ENCODE results near the gene REXO5.
"Not testable (repeated sequence)": the region's sequence is repeated elsewhere in the genome, so short reads cannot be mapped to it uniquely, and the experiment has no call there.

Gene REXO5

DNA sequence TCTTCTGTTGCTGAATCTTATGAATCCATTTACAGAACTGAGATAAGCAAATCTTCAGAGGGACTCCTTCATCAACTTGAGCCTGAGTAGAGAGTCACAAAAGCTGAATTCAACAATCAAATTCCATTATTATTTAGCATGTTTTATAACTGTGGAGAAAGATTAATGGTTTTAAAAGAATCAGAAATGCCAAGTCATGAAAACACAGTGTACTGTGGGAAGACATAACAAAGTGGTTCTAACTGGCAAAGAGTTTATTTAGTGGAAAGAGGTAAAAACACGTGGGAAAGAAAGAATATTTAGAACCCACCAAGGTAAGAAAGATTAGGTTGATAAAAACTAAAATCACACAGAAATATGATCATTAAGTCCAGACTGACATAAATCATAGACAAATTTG, 5.0 kb upstream of the REXO5 start:
- Histone ChIP-seq H3K36me3 (ENCODE audit: insufficient read depth, insufficient read length, low read length) (peaks cover 52% of the 10 kb centered on the region), H3K4me3 (ENCODE audit: insufficient read length, low read depth) (no peak overlapping the region), H3K9me3 (ENCODE audit: insufficient read depth, low read length) (no peaks in the 10 kb centered on the region), H3K27me3 (ENCODE audit: insufficient read depth, insufficient read length) (no peaks in the 10 kb centered on the region), H3K9ac (ENCODE audit: insufficient read length, low read depth) (no peak overlapping the region), H3K4me1 (ENCODE audit: insufficient read depth, insufficient read length) (no peaks in the 10 kb centered on the region)
- no peak for DNase-seq (ENCODE audit: low read depth, low spot score)
- TF ChIP-seq ZNF274 (IDR thresholded peaks at IDR 0.05; ENCODE audit: low read depth, low read length) = no peak
- no peak for TF ChIP-seq YY1 (IDR thresholded peaks at IDR 0.05; ENCODE audit: insufficient read depth, insufficient read length)
- TF ChIP-seq SUZ12 (IDR thresholded peaks at IDR 0.05; ENCODE audit: extremely low read depth, insufficient read depth, insufficient read length) = no peak

DNA sequence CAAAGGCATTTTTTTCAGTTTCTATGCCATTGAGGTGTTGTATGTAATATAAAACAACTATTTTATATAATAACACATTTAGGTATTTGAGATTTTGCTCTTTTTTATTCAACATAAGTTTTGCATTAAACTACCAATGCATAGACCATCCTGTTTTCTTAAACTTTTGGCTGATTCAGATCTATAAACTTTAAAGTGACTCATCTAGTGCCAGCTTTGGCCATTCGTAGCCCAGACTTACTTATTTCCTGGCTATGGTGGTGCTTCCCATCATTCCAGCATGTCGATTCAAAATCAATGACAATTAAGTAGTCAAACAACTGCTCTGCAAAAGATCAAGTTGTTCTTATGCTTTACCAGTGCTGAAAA, 3.2 kb upstream of the REXO5 start:
- no peak for DNase-seq (ENCODE audit: low read depth, low spot score)

DNA sequence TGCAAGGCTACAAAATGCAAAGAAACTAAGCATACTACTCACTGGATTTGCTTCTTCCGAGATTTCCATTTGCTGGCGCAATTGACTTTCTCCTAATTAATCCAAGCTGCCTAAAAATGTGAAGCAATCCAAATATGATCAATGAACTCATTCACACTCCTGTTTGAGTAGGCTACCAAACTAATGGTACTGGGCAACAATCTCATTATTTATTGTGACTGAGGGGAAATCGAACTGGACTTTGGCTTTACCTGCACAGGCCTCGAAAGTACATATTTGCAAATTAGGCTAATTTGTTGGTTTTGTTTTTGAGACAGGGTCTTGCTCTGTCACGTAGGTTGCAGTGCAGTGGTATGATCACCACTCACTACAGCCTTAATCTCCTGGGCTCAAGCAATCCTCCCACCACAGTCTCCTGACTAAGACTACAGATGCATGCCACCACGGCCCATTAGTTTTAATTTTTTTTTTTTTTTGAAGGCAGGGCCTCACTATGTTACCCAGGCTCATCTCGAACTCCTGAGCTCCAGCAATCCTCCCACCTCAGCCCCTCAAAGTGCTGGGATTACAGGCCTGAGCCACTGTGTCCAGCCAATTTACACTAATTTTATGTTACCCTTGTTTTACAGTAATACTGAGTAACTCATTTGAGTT, 2.6 kb upstream of the REXO5 start:
- no peak for DNase-seq (ENCODE audit: low read depth, low spot score)
- no peaks in the 10 kb centered on the region for H3K9me3 ChIP-seq (ENCODE audit: insufficient read depth, low read length)
- peaks cover 4% of the 10 kb centered on the region for H3K4me1 ChIP-seq (ENCODE audit: insufficient read depth, insufficient read length)
- TF ChIP-seq ZNF274 (IDR thresholded peaks at IDR 0.05; ENCODE audit: low read depth, low read length) = no peak
- no peak overlapping the region for H3K9ac ChIP-seq (ENCODE audit: insufficient read length, low read depth)
- peaks cover 36% of the 10 kb centered on the region for H3K36me3 ChIP-seq (ENCODE audit: insufficient read depth, insufficient read length, low read length)
- H3K4me3 ChIP-seq (ENCODE audit: insufficient read length, low read depth) = no peak overlapping the region
- H3K27me3 ChIP-seq (ENCODE audit: insufficient read depth, insufficient read length) = no peaks in the 10 kb centered on the region

More for the DNA sequence above, 3.2 kb upstream of the REXO5 start:
- H3K4me3 ChIP-seq (ENCODE audit: insufficient read length, low read depth) = no peak overlapping the region
- TF ChIP-seq SUZ12 (IDR thresholded peaks at IDR 0.05; ENCODE audit: extremely low read depth, insufficient read depth, insufficient read length) = no peak
- TF ChIP-seq ZNF274 (IDR thresholded peaks at IDR 0.05; ENCODE audit: low read depth, low read length) = no peak
- TF ChIP-seq YY1 (IDR thresholded peaks at IDR 0.05; ENCODE audit: insufficient read depth, insufficient read length) = no peak
- no peaks in the 10 kb centered on the region for H3K27me3 ChIP-seq (ENCODE audit: insufficient read depth, insufficient read length)
- peaks cover 4% of the 10 kb centered on the region for H3K4me1 ChIP-seq (ENCODE audit: insufficient read depth, insufficient read length)
- peaks cover 41% of the 10 kb centered on the region for H3K36me3 ChIP-seq (ENCODE audit: insufficient read depth, insufficient read length, low read length)
- H3K9ac ChIP-seq (ENCODE audit: insufficient read length, low read depth) = no peak overlapping the region
- no peaks in the 10 kb centered on the region for H3K9me3 ChIP-seq (ENCODE audit: insufficient read depth, low read length)

DNA sequence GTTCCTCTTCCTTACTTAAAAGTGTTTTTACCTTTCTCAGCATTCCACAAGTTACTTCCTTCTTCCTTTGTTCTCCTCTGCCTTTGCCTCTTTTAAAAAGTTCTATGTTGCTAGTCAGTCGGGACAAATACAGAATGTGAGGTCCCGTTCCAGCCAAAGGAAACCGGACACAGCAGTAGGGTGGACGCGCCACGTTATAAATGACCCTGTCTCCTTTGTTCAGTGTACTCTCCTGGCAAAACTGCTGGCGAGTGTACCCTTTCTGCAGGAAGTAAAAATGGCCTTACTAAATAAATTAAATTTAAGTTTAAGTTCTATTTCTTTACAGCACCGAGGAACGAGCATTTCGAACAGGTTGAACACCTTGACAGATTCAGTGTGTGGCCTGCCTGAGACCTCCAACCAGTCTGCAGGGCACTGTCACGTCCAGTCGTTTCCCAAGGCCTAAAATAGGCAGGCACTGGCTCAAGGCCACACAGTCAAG, 601 bp upstream of the REXO5 start:
- not testable (repeated sequence) for H3K4me1 ChIP-seq (ENCODE audit: insufficient read depth, insufficient read length); H3K9me3 ChIP-seq (ENCODE audit: insufficient read depth, low read length); DNase-seq (ENCODE audit: low read depth, low spot score); H3K27me3 ChIP-seq (ENCODE audit: insufficient read depth, insufficient read length)
- Histone ChIP-seq H3K9ac (ENCODE audit: insufficient read length, low read depth) (peak overlapping the region; percentile 99), H3K4me3 (ENCODE audit: insufficient read length, low read depth) (peak overlapping the region; percentile 99), H3K36me3 (ENCODE audit: insufficient read depth, insufficient read length, low read length) (peaks cover 39% of the 10 kb centered on the region)

DNA sequence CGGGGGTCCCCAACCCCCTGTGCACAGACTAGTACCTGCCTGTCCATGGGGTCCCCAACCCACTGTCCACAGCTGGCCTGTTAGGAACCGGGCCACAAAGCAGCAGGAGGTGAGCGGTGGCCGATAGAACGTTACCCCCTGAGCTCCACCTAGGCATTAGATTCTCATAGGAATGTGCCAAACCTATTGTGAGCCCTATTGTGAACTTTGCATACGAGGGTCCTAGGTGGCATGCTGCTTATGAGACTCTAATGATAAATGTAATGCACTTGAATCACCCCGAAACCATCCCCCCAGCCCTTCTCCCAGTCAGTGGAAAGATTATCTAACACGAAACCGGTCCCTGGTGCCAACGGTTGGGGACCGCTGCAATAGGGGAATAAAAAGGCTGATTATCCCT, 1.5 kb downstream of the REXO5 start:
- Histone ChIP-seq H3K36me3 (ENCODE audit: insufficient read depth, insufficient read length, low read length) (peaks cover 27% of the 10 kb centered on the region), H3K27me3 (ENCODE audit: insufficient read depth, insufficient read length) (no peaks in the 10 kb centered on the region), H3K4me1 (ENCODE audit: insufficient read depth, insufficient read length) (peaks cover 4% of the 10 kb centered on the region), H3K9ac (ENCODE audit: insufficient read length, low read depth) (peak overlapping the region; percentile 99), H3K4me3 (ENCODE audit: insufficient read length, low read depth) (peak overlapping the region; percentile 99), H3K9me3 (ENCODE audit: insufficient read depth, low read length) (no peaks in the 10 kb centered on the region)
- TF ChIP-seq SUZ12 (IDR thresholded peaks at IDR 0.05; ENCODE audit: extremely low read depth, insufficient read depth, insufficient read length) (no peak), ZNF274 (IDR thresholded peaks at IDR 0.05; ENCODE audit: low read depth, low read length) (no peak), YY1 (IDR thresholded peaks at IDR 0.05; ENCODE audit: insufficient read depth, insufficient read length) (no peak)
- no peak for DNase-seq (ENCODE audit: low read depth, low spot score)

DNA sequence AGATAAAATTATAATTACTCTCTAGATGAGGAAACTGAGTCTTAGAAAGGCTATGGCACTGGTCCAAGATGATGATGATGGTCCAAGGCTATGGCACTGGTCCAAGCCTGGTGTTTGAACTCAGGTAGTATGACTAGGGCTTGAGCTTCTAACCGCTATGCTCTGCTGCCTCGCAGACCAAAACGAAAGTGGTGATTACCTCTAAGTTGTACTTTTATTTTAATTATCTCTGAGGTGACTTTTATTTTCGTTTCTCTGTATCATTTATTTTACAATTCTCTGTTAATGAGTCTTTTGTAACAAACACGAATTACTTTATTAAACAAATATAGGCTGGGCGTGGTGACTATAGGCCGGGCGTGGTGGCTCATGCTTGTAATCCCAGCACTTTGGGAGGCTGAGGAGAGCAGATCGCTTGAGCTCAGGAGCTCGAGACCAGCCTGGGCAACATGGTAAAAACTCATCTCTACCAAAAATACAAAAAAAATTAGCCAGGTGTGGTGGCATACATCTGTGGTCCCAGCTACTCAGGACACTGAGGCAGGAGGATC, 5.6 kb downstream of the REXO5 start:
- H3K4me1 ChIP-seq (ENCODE audit: insufficient read depth, insufficient read length) = peaks cover 4% of the 10 kb centered on the region

DNA sequence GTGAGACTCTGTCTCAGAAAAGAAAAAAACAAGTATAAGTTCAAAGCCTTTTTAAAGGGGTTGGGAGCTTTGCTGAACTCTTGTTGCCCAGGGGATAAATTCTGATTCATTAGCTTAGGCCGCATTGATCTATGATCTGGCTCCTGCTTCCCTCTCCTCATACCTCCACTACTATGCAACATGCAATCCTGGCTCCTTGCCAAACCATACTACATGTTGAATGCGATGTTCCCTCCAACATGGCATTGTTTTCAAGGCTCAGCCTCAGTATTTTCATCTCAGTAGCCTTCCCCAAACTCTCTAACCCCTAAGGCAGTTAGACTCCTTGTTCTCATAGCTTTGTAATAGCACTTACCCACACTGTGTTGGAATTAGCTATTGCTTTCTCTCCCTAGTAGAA, 6.2 kb downstream of the REXO5 start:
- no peak for TF ChIP-seq ZNF274 (IDR thresholded peaks at IDR 0.05; ENCODE audit: low read depth, low read length)
- TF ChIP-seq YY1 (IDR thresholded peaks at IDR 0.05; ENCODE audit: insufficient read depth, insufficient read length) = no peak
- no peak for TF ChIP-seq SUZ12 (IDR thresholded peaks at IDR 0.05; ENCODE audit: extremely low read depth, insufficient read depth, insufficient read length)
- H3K9ac ChIP-seq (ENCODE audit: insufficient read length, low read depth) = no peak overlapping the region
- DNase-seq (ENCODE audit: low read depth, low spot score) = no peak
- peaks cover 59% of the 10 kb centered on the region for H3K36me3 ChIP-seq (ENCODE audit: insufficient read depth, insufficient read length, low read length)
- H3K4me1 ChIP-seq (ENCODE audit: insufficient read depth, insufficient read length) = peaks cover 4% of the 10 kb centered on the region
- no peaks in the 10 kb centered on the region for H3K9me3 ChIP-seq (ENCODE audit: insufficient read depth, low read length)
- no peaks in the 10 kb centered on the region for H3K27me3 ChIP-seq (ENCODE audit: insufficient read depth, insufficient read length)
- H3K4me3 ChIP-seq (ENCODE audit: insufficient read length, low read depth) = no peak overlapping the region

More for the DNA sequence above, 5.6 kb downstream of the REXO5 start:
- no peak for DNase-seq (ENCODE audit: low read depth, low spot score)
- no peaks in the 10 kb centered on the region for H3K9me3 ChIP-seq (ENCODE audit: insufficient read depth, low read length)
- no peak overlapping the region for H3K9ac ChIP-seq (ENCODE audit: insufficient read length, low read depth)
- peaks cover 54% of the 10 kb centered on the region for H3K36me3 ChIP-seq (ENCODE audit: insufficient read depth, insufficient read length, low read length)
- no peak overlapping the region for H3K4me3 ChIP-seq (ENCODE audit: insufficient read length, low read depth)
- TF ChIP-seq SUZ12 (IDR thresholded peaks at IDR 0.05; ENCODE audit: extremely low read depth, insufficient read depth, insufficient read length) (no peak), YY1 (IDR thresholded peaks at IDR 0.05; ENCODE audit: insufficient read depth, insufficient read length) (no peak), ZNF274 (IDR thresholded peaks at IDR 0.05; ENCODE audit: low read depth, low read length) (no peak)
- H3K27me3 ChIP-seq (ENCODE audit: insufficient read depth, insufficient read length) = no peaks in the 10 kb centered on the region

Measured in NT2/D1 (cell line).